IgD-negative memory B cell (primary cell): ENCODE results near the gene EFTUD2. TPM values are rescaled to one million over a fixed set of nuclear protein-coding genes. Genes with fewer than 3 reads are reported as not detected.
"Not testable (repeated sequence)": the region's sequence is repeated elsewhere in the genome, so short reads cannot be mapped to it uniquely, and the experiment has no call there.

Experiments
- H3K27ac Mint-ChIP-seq, 3 donors: one replicate each; pipeline ENCODE4 v1.8.0; 2020 to 2022; ENCODE audit warnings: mild to moderate bottlenecking in 3 of 3, mixed read lengths in 3 of 3, moderate library complexity in 1 of 3
- H3K27me3 Mint-ChIP-seq: one replicate; pipeline ENCODE4 v1.8.0; 2021; ENCODE audit warnings: mixed read lengths
- H3K36me3 Mint-ChIP-seq: one replicate; pipeline ENCODE4 v1.8.0; 2020; ENCODE audit warnings: mild to moderate bottlenecking, mixed read lengths
- H3K4me1 Mint-ChIP-seq, 3 donors: one replicate each; pipeline ENCODE4 v1.8.0; 2020 to 2022; ENCODE audit warnings: mixed read lengths in 3 of 3, mild to moderate bottlenecking in 1 of 3
- H3K4me3 Mint-ChIP-seq, 4 donors: one replicate each; pipeline ENCODE4 v1.8.0; 2020 to 2022; ENCODE audit warnings: mild to moderate bottlenecking in 4 of 4, mixed read lengths in 4 of 4, moderate library complexity in 3 of 4
- H3K9me3 Mint-ChIP-seq, 3 donors: one replicate each; pipeline ENCODE4 v1.8.0; 2020 to 2021; ENCODE audit warnings: mixed read lengths in 3 of 3, mild to moderate bottlenecking in 1 of 3
- polyA plus RNA-seq: library from polyadenylated mRNA; unstranded; fragments of 300-500 nt; fragmentation: Illumina TruSeq; gene quantifications from one replicate; pipeline ENCODE4 v1.2.3, GENCODE V29; 2021

The EFTUD2 gene
- polyA plus RNA-seq: 67.1 TPM

- Mint-ChIP-seq H3K27me3 (no peaks in the 10 kb centered on the region), H3K4me1 (peaks cover 12 to 23% (median 19%) of the 10 kb centered on the region in 3 donors), H3K36me3 (peaks cover 3% of the 10 kb centered on the region), H3K9me3 (peaks cover 0 to 2% (median 0%) of the 10 kb centered on the region in 3 donors), H3K27ac (peak within 1 kb of the TSS; percentile 100), H3K4me3 (peak within 1 kb of the TSS; percentile 94 to 99 (median 98))
Observed at GRCh38 chr17:44899074-44899782, at the start of gene EFTUD2. Gene EFTUD2 (minus strand): TSS chr17:44899445. CDS start chr17:44894521, 4,924 bp downstream.

GRCh38 chr17:44948315-44948795 lies 49.1 kb upstream of the EFTUD2 start:
- peaks cover 0 to 7% (median 4%) of the 10 kb centered on the region in 3 donors for H3K4me1 Mint-ChIP-seq
- peak overlapping the region; percentile 78 to 100 (median 94) for H3K4me3 Mint-ChIP-seq
- peaks cover 4% of the 10 kb centered on the region for H3K27me3 Mint-ChIP-seq
- H3K27ac Mint-ChIP-seq: peak overlapping the region; percentile 8 to 95 (median 87)
- H3K9me3 Mint-ChIP-seq: no peaks in the 10 kb centered on the region
- H3K36me3 Mint-ChIP-seq: no peaks in the 10 kb centered on the region

- Mint-ChIP-seq H3K4me1 (peaks cover 0 to 7% (median 4%) of the 10 kb centered on the region in 3 donors), H3K27ac (peak within 1 kb of the TSS; percentile 56 to 95 (median 87)), H3K9me3 (no peaks in the 10 kb centered on the region)
Observed at GRCh38 chr17:44947461-44948314, 48.4 kb upstream of the EFTUD2 start, which contains the start of gene KIF18B. Gene KIF18B (minus strand): TSS chr17:44947773. CDS start chr17:44936344, 11,429 bp downstream.

GRCh38 chr17:44945652-44946051 lies 46.4 kb upstream of the EFTUD2 start:
- H3K4me3 Mint-ChIP-seq, H3K4me1 Mint-ChIP-seq: not testable (repeated sequence)

More at GRCh38 chr17:44947461-44948314, 48.4 kb upstream of the EFTUD2 start, which contains the start of gene KIF18B:
- Mint-ChIP-seq H3K27me3 (peaks cover 4% of the 10 kb centered on the region), H3K4me3 (peak within 1 kb of the TSS; percentile 78 to 100 (median 94)), H3K36me3 (no peaks in the 10 kb centered on the region)

GRCh38 chr17:44942456-44942855 lies 43.2 kb upstream of the EFTUD2 start:
- H3K36me3 Mint-ChIP-seq: no peaks in the 10 kb centered on the region
- no peak overlapping the region for H3K4me3 Mint-ChIP-seq
- no peak overlapping the region for H3K27ac Mint-ChIP-seq
- H3K9me3 Mint-ChIP-seq: peaks cover 1 to 4% (median 2%) of the 10 kb centered on the region in 3 donors
- peaks cover 0 to 2% (median 0%) of the 10 kb centered on the region in 3 donors for H3K4me1 Mint-ChIP-seq
- peaks cover 4% of the 10 kb centered on the region for H3K27me3 Mint-ChIP-seq

More at GRCh38 chr17:44945652-44946051, 46.4 kb upstream of the EFTUD2 start:
- not testable (repeated sequence) for H3K27me3 Mint-ChIP-seq, H3K27ac Mint-ChIP-seq, H3K9me3 Mint-ChIP-seq, H3K36me3 Mint-ChIP-seq

GRCh38 chr17:44941712-44942331 lies 42.6 kb upstream of the EFTUD2 start:
- Mint-ChIP-seq H3K4me1 (peaks cover 0 to 2% (median 0%) of the 10 kb centered on the region in 3 donors), H3K36me3 (no peaks in the 10 kb centered on the region), H3K27ac (no peak overlapping the region), H3K9me3 (peaks cover 1 to 4% (median 2%) of the 10 kb centered on the region in 3 donors), H3K4me3 (no peak overlapping the region), H3K27me3 (peaks cover 4% of the 10 kb centered on the region)

- no peak overlapping the region for H3K27ac Mint-ChIP-seq
- no peak overlapping the region for H3K4me3 Mint-ChIP-seq
- no peaks in the 10 kb centered on the region for H3K27me3 Mint-ChIP-seq
- peaks cover 1 to 4% (median 2%) of the 10 kb centered on the region in 3 donors for H3K9me3 Mint-ChIP-seq
- no peaks in the 10 kb centered on the region for H3K4me1 Mint-ChIP-seq
- H3K36me3 Mint-ChIP-seq: no peaks in the 10 kb centered on the region
Observed at GRCh38 chr17:44940768-44941167, 41.5 kb upstream of the EFTUD2 start.

GRCh38 chr17:44940317-44940716 lies 41.1 kb upstream of the EFTUD2 start:
- H3K27me3 Mint-ChIP-seq: no peaks in the 10 kb centered on the region
- no peaks in the 10 kb centered on the region for H3K4me1 Mint-ChIP-seq
- H3K9me3 Mint-ChIP-seq: peaks cover 1 to 4% (median 2%) of the 10 kb centered on the region in 3 donors
- H3K4me3 Mint-ChIP-seq: no peak overlapping the region
- H3K27ac Mint-ChIP-seq: no peak overlapping the region
- H3K36me3 Mint-ChIP-seq: no peaks in the 10 kb centered on the region

- Mint-ChIP-seq H3K9me3 (peaks cover 1 to 4% (median 2%) of the 10 kb centered on the region in 3 donors), H3K27ac (no peak overlapping the region), H3K36me3 (no peaks in the 10 kb centered on the region), H3K4me3 (no peak overlapping the region), H3K27me3 (no peaks in the 10 kb centered on the region), H3K4me1 (no peaks in the 10 kb centered on the region)
Observed at GRCh38 chr17:44935116-44935515, 35.9 kb upstream of the EFTUD2 start.

- no peak overlapping the region for H3K27ac Mint-ChIP-seq
- no peaks in the 10 kb centered on the region for H3K27me3 Mint-ChIP-seq
- H3K9me3 Mint-ChIP-seq: peaks cover 1 to 4% (median 2%) of the 10 kb centered on the region in 3 donors
- no peaks in the 10 kb centered on the region for H3K36me3 Mint-ChIP-seq
- no peaks in the 10 kb centered on the region for H3K4me1 Mint-ChIP-seq
- H3K4me3 Mint-ChIP-seq: no peak overlapping the region
Observed at GRCh38 chr17:44934745-44935105, 35.5 kb upstream of the EFTUD2 start.

- no peaks in the 10 kb centered on the region for H3K36me3 Mint-ChIP-seq
- peaks cover 0 to 4% (median 0%) of the 10 kb centered on the region in 3 donors for H3K9me3 Mint-ChIP-seq
- no peak overlapping the region for H3K4me3 Mint-ChIP-seq
- H3K27me3 Mint-ChIP-seq: no peaks in the 10 kb centered on the region
- no peaks in the 10 kb centered on the region for H3K4me1 Mint-ChIP-seq
- H3K27ac Mint-ChIP-seq: no peak overlapping the region
Observed at GRCh38 chr17:44933824-44934744, 34.8 kb upstream of the EFTUD2 start.

- no peaks in the 10 kb centered on the region for H3K27me3 Mint-ChIP-seq
- no peaks in the 10 kb centered on the region for H3K9me3 Mint-ChIP-seq
- H3K36me3 Mint-ChIP-seq: no peaks in the 10 kb centered on the region
- no peak overlapping the region for H3K4me3 Mint-ChIP-seq
- H3K27ac Mint-ChIP-seq: no peak overlapping the region
- no peaks in the 10 kb centered on the region for H3K4me1 Mint-ChIP-seq
Observed at GRCh38 chr17:44932787-44933097, 33.5 kb upstream of the EFTUD2 start.

- Mint-ChIP-seq H3K4me1 (no peaks in the 10 kb centered on the region), H3K9me3 (no peaks in the 10 kb centered on the region), H3K27me3 (no peaks in the 10 kb centered on the region), H3K4me3 (peak overlapping the region in 1 of 4 donors; percentile 60), H3K27ac (no peak overlapping the region), H3K36me3 (no peaks in the 10 kb centered on the region)
Observed at GRCh38 chr17:44932096-44932786, 33.0 kb upstream of the EFTUD2 start.
